Muscle of leg (tissue), 11 donors: Measurements from ENCODE around the gene PRKN. TPM values are rescaled to one million over a fixed set of nuclear protein-coding genes. Genes with fewer than 3 reads are reported as not detected.
"Not testable (repeated sequence)": the region's sequence is repeated elsewhere in the genome, so short reads cannot be mapped to it uniquely, and the experiment has no call there.

Experiments used
- DNase-seq: peaks from one replicate; pipeline ENCODE4 v3.0.0; 2013
- H3K27ac ChIP-seq: one replicate; pipeline ENCODE4 v1.5.1; 2013; ENCODE audit warnings: mild to moderate bottlenecking, low read length, control low read depth
- H3K27me3 ChIP-seq: one replicate; pipeline ENCODE4 v1.6.1; 2013; ENCODE audit warnings: low read length; ENCODE audit not compliant: control insufficient read depth, insufficient read depth
- H3K36me3 ChIP-seq: one replicate; pipeline ENCODE4 v1.6.1; 2013; ENCODE audit warnings: low read length; ENCODE audit not compliant: control insufficient read depth, insufficient read depth
- H3K4me1 ChIP-seq: one replicate; pipeline ENCODE4 v1.6.1; 2013; ENCODE audit warnings: low read length; ENCODE audit not compliant: control insufficient read depth, insufficient read depth
- H3K4me3 ChIP-seq: one replicate; pipeline ENCODE4 v1.5.1; 2013; ENCODE audit warnings: low read length, control low read depth
- H3K9me3 ChIP-seq: replicated peaks from 2 replicates; pipeline ENCODE4 v1.6.1; 2013; ENCODE audit warnings: low read depth, low read length; ENCODE audit not compliant: control insufficient read depth
- WGBS: methylation state at CpG from one replicate; pipeline ENCODE4 v1.1.5; 2013; ENCODE audit warnings: missing lambda C conversion rate; ENCODE audit not compliant: insufficient coverage; 5-methylcytosine and 5-hydroxymethylcytosine counted together
- polyA plus RNA-seq, 8 donors: library from polyadenylated mRNA; unstranded; fragments of 120-200 nt; gene quantifications; one replicate each; pipeline versions ENCODE4 v1.2.1 to v1.2.3, GENCODE V29; 2013; ENCODE audit warnings: inconsistent platforms in 1 of 8, low replicate concordance in 1 of 8; ENCODE audit not compliant: insufficient read length in 8 of 8, insufficient read depth in 1 of 8
- total RNA-seq: library from RNA; stranded (reverse); fragments of 120-200 nt; gene quantifications from one replicate; pipeline ENCODE4 v1.2.4, GENCODE V29; 2013

PRKN gene
- total and polyA plus RNA-seq, 9 donors: 2.5 to 4.7 (median 3.9) TPM

GRCh38 chr6:161870236-161870901 lies 857.2 kb downstream of the PRKN start:
- no peaks in the 10 kb centered on the region for H3K36me3 ChIP-seq
- no peak for DNase-seq
- no CpG with 5 or more reads among the region's 4 CpGs for WGBS
- H3K9me3 ChIP-seq: no peaks in the 10 kb centered on the region
- H3K4me3 ChIP-seq: no peak overlapping the region
- H3K27me3 ChIP-seq: no peaks in the 10 kb centered on the region
- H3K4me1 ChIP-seq: no peaks in the 10 kb centered on the region
- no peak overlapping the region for H3K27ac ChIP-seq

GRCh38 chr6:161869491-161869890 lies 858.1 kb downstream of the PRKN start:
- H3K4me3 ChIP-seq: no peak overlapping the region
- H3K9me3 ChIP-seq: no peaks in the 10 kb centered on the region
- no peak for DNase-seq
- no peaks in the 10 kb centered on the region for H3K27me3 ChIP-seq
- H3K4me1 ChIP-seq: no peaks in the 10 kb centered on the region
- H3K36me3 ChIP-seq: no peaks in the 10 kb centered on the region
- WGBS: 83% methylated on average over 4 of the region's 4 CpGs
- H3K27ac ChIP-seq: no peak overlapping the region

GRCh38 chr6:161866570-161866969 lies 861.0 kb downstream of the PRKN start:
- no peaks in the 10 kb centered on the region for H3K27me3 ChIP-seq
- H3K36me3 ChIP-seq: no peaks in the 10 kb centered on the region
- no peaks in the 10 kb centered on the region for H3K9me3 ChIP-seq
- 76% methylated on average over 3 of the region's 3 CpGs for WGBS
- DNase-seq: no peak
- H3K4me1 ChIP-seq: no peaks in the 10 kb centered on the region
- H3K27ac ChIP-seq: no peak overlapping the region
- no peak overlapping the region for H3K4me3 ChIP-seq

- H3K27ac ChIP-seq: not testable (repeated sequence)
Observed at GRCh38 chr6:161861061-161861460, 866.5 kb downstream of the PRKN start.

DNA sequence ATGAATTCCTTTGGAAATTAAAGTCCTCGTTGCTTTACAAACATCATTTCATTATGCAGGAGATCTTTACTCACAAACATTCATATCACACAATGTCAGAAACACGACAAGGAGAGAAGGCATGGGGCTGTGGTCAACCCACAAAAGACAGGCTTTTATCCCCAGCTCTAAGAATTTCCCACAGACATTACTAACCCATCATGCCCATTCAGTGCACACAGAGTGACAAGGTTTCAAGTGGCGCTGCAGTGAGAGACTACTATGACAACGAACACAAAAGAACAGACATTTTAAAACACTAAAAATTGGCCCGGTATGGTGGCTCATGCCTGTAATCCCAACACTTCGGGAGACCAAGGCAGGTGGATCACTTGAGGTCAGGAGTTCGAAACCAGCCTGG lies 873.9 kb downstream of the PRKN start:
- H3K9me3 ChIP-seq: no peaks in the 10 kb centered on the region
- H3K27ac ChIP-seq: no peak overlapping the region
- 85% methylated on average over 4 of the region's 7 CpGs for WGBS
- no peak overlapping the region for H3K4me3 ChIP-seq
- H3K27me3 ChIP-seq: no peaks in the 10 kb centered on the region
- no peaks in the 10 kb centered on the region for H3K4me1 ChIP-seq
- no peak for DNase-seq
- H3K36me3 ChIP-seq: no peaks in the 10 kb centered on the region

More at GRCh38 chr6:161861061-161861460, 866.5 kb downstream of the PRKN start:
- not testable (repeated sequence) for H3K4me3 ChIP-seq, H3K9me3 ChIP-seq, DNase-seq, H3K4me1 ChIP-seq, H3K27me3 ChIP-seq, H3K36me3 ChIP-seq
- WGBS: no CpG with 5 or more reads among the region's 2 CpGs

DNA sequence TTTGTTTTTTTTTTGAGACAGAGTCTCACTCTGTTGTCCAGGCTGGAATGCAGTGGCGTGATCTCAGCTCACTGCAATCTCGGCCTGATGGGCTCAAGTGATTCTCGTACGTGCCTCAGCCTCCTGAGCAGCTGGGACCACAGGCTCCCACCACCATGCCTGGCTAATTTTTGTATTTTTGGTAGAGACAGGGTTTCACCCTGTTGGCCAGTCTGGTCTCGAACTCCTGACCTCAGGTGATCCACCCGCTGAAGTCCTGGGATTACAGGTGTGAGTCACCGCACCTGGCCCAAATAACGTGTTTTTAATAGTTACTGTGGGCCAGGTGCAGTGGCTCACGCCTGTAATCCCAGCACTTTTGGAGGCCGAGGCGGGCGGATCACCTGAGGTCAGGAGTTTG lies 876.1 kb downstream of the PRKN start:
- not testable (repeated sequence) for H3K27me3 ChIP-seq, H3K36me3 ChIP-seq, H3K27ac ChIP-seq, H3K4me1 ChIP-seq, H3K9me3 ChIP-seq, H3K4me3 ChIP-seq, DNase-seq
- WGBS: 97% methylated on average over 9 of the region's 12 CpGs

GRCh38 chr6:161850562-161850961 lies 877.0 kb downstream of the PRKN start:
- no peak for DNase-seq
- Histone ChIP-seq H3K4me3 (no peak overlapping the region), H3K36me3 (no peaks in the 10 kb centered on the region), H3K9me3 (no peaks in the 10 kb centered on the region), H3K27me3 (no peaks in the 10 kb centered on the region), H3K27ac (no peak overlapping the region), H3K4me1 (no peaks in the 10 kb centered on the region)
- WGBS: no CpG with 5 or more reads among the region's 2 CpGs

GRCh38 chr6:161847628-161848027 lies 879.9 kb downstream of the PRKN start:
- DNase-seq: no peak
- no peaks in the 10 kb centered on the region for H3K27me3 ChIP-seq
- no peak overlapping the region for H3K27ac ChIP-seq
- no peaks in the 10 kb centered on the region for H3K9me3 ChIP-seq
- no peaks in the 10 kb centered on the region for H3K36me3 ChIP-seq
- no peaks in the 10 kb centered on the region for H3K4me1 ChIP-seq
- H3K4me3 ChIP-seq: no peak overlapping the region
- 100% methylated on average over 2 of the region's 3 CpGs for WGBS

DNA sequence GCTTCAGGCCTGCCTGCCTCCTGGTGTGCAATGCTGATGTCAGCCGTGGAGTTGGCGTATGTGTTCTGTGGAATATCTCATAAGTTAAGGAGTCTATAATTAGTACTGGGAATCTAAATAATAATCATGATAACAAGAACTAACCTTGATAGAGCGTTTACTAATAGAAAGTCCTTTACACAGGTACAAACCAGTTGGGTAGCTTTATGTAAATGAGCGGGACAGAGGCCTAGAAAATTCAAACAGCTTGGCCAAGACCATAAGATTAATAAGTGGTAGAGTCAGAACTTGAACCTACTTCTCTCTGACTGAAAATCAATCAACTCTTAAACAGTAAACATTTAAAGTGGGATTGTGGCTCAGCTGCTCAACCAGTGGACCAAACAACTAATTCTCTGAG lies 882.8 kb downstream of the PRKN start:
- H3K4me3 ChIP-seq: no peak overlapping the region
- no peaks in the 10 kb centered on the region for H3K9me3 ChIP-seq
- H3K4me1 ChIP-seq: no peaks in the 10 kb centered on the region
- WGBS: no CpG with 5 or more reads among the region's 4 CpGs
- no peak overlapping the region for H3K27ac ChIP-seq
- H3K27me3 ChIP-seq: no peaks in the 10 kb centered on the region
- H3K36me3 ChIP-seq: no peaks in the 10 kb centered on the region
- no peak for DNase-seq

GRCh38 chr6:161843066-161843465 lies 884.5 kb downstream of the PRKN start:
- H3K36me3 ChIP-seq: no peaks in the 10 kb centered on the region
- H3K4me1 ChIP-seq: peaks cover 11% of the 10 kb centered on the region
- no peaks in the 10 kb centered on the region for H3K27me3 ChIP-seq
- no peak for DNase-seq
- no peaks in the 10 kb centered on the region for H3K9me3 ChIP-seq
- no CpG with 5 or more reads among the region's 3 CpGs for WGBS
- no peak overlapping the region for H3K27ac ChIP-seq
- H3K4me3 ChIP-seq: no peak overlapping the region

DNA sequence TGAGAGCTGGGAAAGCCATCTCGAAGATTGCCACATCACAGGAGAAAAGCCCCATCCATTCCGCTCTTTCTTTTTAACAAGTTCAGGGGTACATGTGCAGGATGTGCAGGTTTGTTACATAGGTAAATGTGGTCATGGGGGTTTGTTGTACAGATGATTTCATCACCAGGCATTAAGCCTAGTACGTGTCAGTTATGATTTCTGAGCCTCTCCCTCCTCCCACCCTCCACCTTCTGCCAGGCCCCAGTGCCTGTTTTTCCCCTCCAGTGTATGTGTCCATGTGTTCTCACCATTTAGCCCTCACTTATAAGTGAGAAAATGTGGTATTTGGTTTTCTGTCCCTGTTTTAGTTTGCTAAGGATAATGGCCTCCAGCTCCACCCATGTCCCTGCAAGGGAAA lies 887.2 kb downstream of the PRKN start:
- Histone ChIP-seq H3K4me1 (peaks cover 19% of the 10 kb centered on the region), H3K27ac (no peak overlapping the region), H3K36me3 (no peaks in the 10 kb centered on the region), H3K4me3 (no peak overlapping the region), H3K27me3 (no peaks in the 10 kb centered on the region), H3K9me3 (no peaks in the 10 kb centered on the region)
- no peak for DNase-seq
- no CpG with 5 or more reads among the region's 3 CpGs for WGBS
